K562 (cell line): ENCODE results near the gene BCKDK. TPM values are rescaled to one million over a fixed set of nuclear protein-coding genes. Genes with fewer than 3 reads are reported as not detected.
A peak's percentile ranks its signal among the peaks of the same experiment; 100 is the strongest.

Experiments
- AFF4 ChIP-seq: sonication (generic); formaldehyde crosslinking; IDR thresholded peaks from 2 replicates; pipeline ENCODE4 v1.8.0; 2023; ENCODE audit warnings: mild to moderate bottlenecking, missing genetic modification reagents
- ATF1 ChIP-seq, 2 experiments: fragments of 450-650 bp in 1 of 2; IDR thresholded peaks; 2 replicates each; pipeline ENCODE4 v1.6.1; 2016; ENCODE audit warnings: missing compliant biosample characterization in 1 of 2, missing genetic modification characterization in 1 of 2
- DEAF1 ChIP-seq: fragments of 450-650 bp; formaldehyde crosslinking; IDR thresholded peaks from 2 replicates; pipeline ENCODE4 v1.4.0; 2020; ENCODE audit warnings: mild to moderate bottlenecking, moderate library complexity
- FOXP1 ChIP-seq: sonication (generic); formaldehyde crosslinking; IDR thresholded peaks from 2 replicates; pipeline ENCODE4 v1.8.0; 2022; ENCODE audit warnings: mild to moderate bottlenecking, missing genetic modification reagents
- HBP1 ChIP-seq: fragments of 450-650 bp; formaldehyde crosslinking; IDR thresholded peaks from 2 replicates; pipeline ENCODE4 v1.4.0; 2022; ENCODE audit warnings: missing genetic modification characterization
- POLR2A ChIP-seq: fragments of 450-650 bp; conservative IDR thresholded peaks from 2 replicates; pipeline ENCODE4 v1.6.1; 2016
- PRDM10 ChIP-seq: fragments of 450-650 bp; IDR thresholded peaks from 2 replicates; pipeline ENCODE4 v1.6.1; 2018; ENCODE audit not compliant: partially characterized antibody
- SAFB ChIP-seq: fragments of 200-400 bp; formaldehyde crosslinking; IDR thresholded peaks from 2 replicates; pipeline ENCODE4 v1.6.1; 2017; ENCODE audit warnings: low read depth, low read length, borderline replicate concordance
- SMARCE1 ChIP-seq: fragments of 450-650 bp; IDR thresholded peaks from 2 replicates; pipeline ENCODE4 v1.7.1; 2016; ENCODE audit warnings: mild to moderate bottlenecking
- SMC3 ChIP-seq: conservative IDR thresholded peaks from 2 replicates; pipeline ENCODE4 v1.6.1; 2011; ENCODE audit warnings: low read depth, low read length, improper control_type of control experiment; ENCODE audit not compliant: insufficient read depth
- SPI1 ChIP-seq: IDR thresholded peaks from 2 replicates; pipeline ENCODE4 v1.6.1; 2011; ENCODE audit warnings: low read depth, low read length, control low read depth, borderline replicate concordance
- TCF15 ChIP-seq: fragments of 250-450 bp; sonication (Bioruptor Pico); IDR thresholded peaks from 2 replicates; pipeline ENCODE4 v1.8.0; 2022; ENCODE audit warnings: moderate library complexity, mild to moderate bottlenecking, inconsistent platforms
- polyA plus RNA-seq, 8 experiments: library from polyadenylated mRNA; depleted of rRNA in 4 of 8; stranded (reverse) in 5 of 8; unstranded in 3 of 8; fragments of >200 nt; fragmentation: Nextera tagmentation in 2 of 8; fragmentation: Illumina TruSeq in 1 of 8; extraction: Ambion mirVana in 2 of 8; extraction: Trizol in 1 of 8; gene quantifications; 2 replicates each; pipeline versions ENCODE4 v1.2.1 to v1.2.3, GENCODE V29; 2011 to 2014; ENCODE audit warnings: inconsistent platforms in 1 of 8, missing spikeins in 1 of 8
- total RNA-seq, 7 experiments: library from RNA; depleted of rRNA in 6 of 7; stranded (reverse); fragments of >200 nt in 6 of 7; fragmentation: Illumina TruSeq in 2 of 7; extraction: Trizol in 2 of 7; gene quantifications; 2 replicates each; pipeline versions ENCODE4 v1.2.1 to v1.2.3, GENCODE V29; 2011 to 2021; ENCODE audit warnings: low replicate concordance in 1 of 7

BCKDK gene
- total and polyA plus RNA-seq, 9 of the 15 experiments (the other 6 are each of a cell fraction or from before 2014, with no cell fraction given) = 0.58 to 34.8 (median 13.1) TPM

- peak; percentile 35; the same call in 1 of the 2 replicates for TF ChIP-seq SPI1
- peak; percentile 89 for TF ChIP-seq SMC3
- TF ChIP-seq SMARCE1 = no peak
- no peak for TF ChIP-seq AFF4 (CRISPR knock-in tag)
- TF ChIP-seq TCF15 (CRISPR knock-in tag) = no peak
- TF ChIP-seq PRDM10 = peak; percentile 83
- TF ChIP-seq HBP1 (CRISPR knock-in tag) = no peak
- peak; percentile 70; the same call in 1 of the 2 replicates for TF ChIP-seq DEAF1 (CRISPR knock-in tag)
- TF ChIP-seq POLR2A = peak; percentile 65
- TF ChIP-seq SAFB = 0 out of 2 replicates have a peak, but pooled peaks have one; percentile 18
- peak; percentile 37; the same call in 1 of the 2 replicates for TF ChIP-seq FOXP1 (CRISPR knock-in tag)
- TF ChIP-seq ATF1 (CRISPR knock-in tag; IDR thresholded peaks at IDR 0.05) = no peak
- TF ChIP-seq ATF1 (tag; IDR thresholded peaks at IDR 0.05) = peak; percentile 7; the same call in 1 of the 2 replicates
These were observed 34.2 kb downstream of the BCKDK start (continued) for GRCh38 chr16:31142109-31143010.
